WTC11 (cell line): ENCODE results near the gene GPR135. TPM values are rescaled to one million over a fixed set of nuclear protein-coding genes. Genes with fewer than 3 reads are reported as not detected.

Experiments used
- ATAC-seq: fragments of 200-7000 bp; cut with Tn5 transposase; 2 replicates; pipeline ENCODE4 v1.10.0; 2021; ENCODE audit warnings: mild to moderate bottlenecking, moderate library complexity
- CTCF ChIA-PET: fragments of 300-600 bp; sonication (Branson Sonifier 250); formaldehyde crosslinking; loops from one replicate; lab custom pipeline; 2021; ENCODE audit warnings: antibody characterized with exemption; lab: Charles Lee
- POLR2A ChIA-PET: fragments of 350-600 bp; sonication (Branson Sonifier 250); formaldehyde crosslinking; loops from one replicate; lab custom pipeline; 2021; ENCODE audit warnings: antibody characterized with exemption; lab: Charles Lee
- DNase-seq: peaks from one replicate; pipeline ENCODE4 v3.0.0; 2021; ENCODE audit warnings: low spot score
- H3K27ac Mint-ChIP-seq: 2 replicates; pipeline ENCODE4 v1.8.0; 2021; ENCODE audit warnings: mixed read lengths
- H3K27me3 Mint-ChIP-seq: 2 replicates; pipeline ENCODE4 v1.8.0; 2021; ENCODE audit warnings: low read depth, mild to moderate bottlenecking, moderate library complexity, mixed read lengths
- H3K36me3 Mint-ChIP-seq: 2 replicates; pipeline ENCODE4 v1.8.0; 2021; ENCODE audit warnings: mixed read lengths
- H3K4me1 Mint-ChIP-seq: 2 replicates; pipeline ENCODE4 v1.8.0; 2022; ENCODE audit warnings: mixed read lengths
- H3K4me3 Mint-ChIP-seq: 2 replicates; pipeline ENCODE4 v1.8.0; 2021; ENCODE audit warnings: mild to moderate bottlenecking, moderate library complexity, mixed read lengths
- H3K9me3 Mint-ChIP-seq: 2 replicates; pipeline ENCODE4 v1.8.0; 2021; ENCODE audit warnings: mixed read lengths
- CDX4 ChIP-seq: fragments of 250-450 bp; sonication (Bioruptor Pico); IDR thresholded peaks from 2 replicates; pipeline ENCODE4 v1.9.0; 2021; ENCODE audit warnings: moderate library complexity, mild to moderate bottlenecking, inconsistent platforms, borderline replicate concordance
- CREM ChIP-seq: sonication (generic); formaldehyde crosslinking; IDR thresholded peaks from 2 replicates; pipeline ENCODE4 v1.8.1; 2022; ENCODE audit warnings: mild to moderate bottlenecking, missing genetic modification reagents, moderate library complexity
- JAZF1 ChIP-seq: fragments of 250-450 bp; sonication (Bioruptor Pico); IDR thresholded peaks from 2 replicates; pipeline ENCODE4 v1.9.0; 2021; ENCODE audit warnings: moderate library complexity, mild to moderate bottlenecking, inconsistent platforms
- NFATC4 ChIP-seq: fragments of 250-450 bp; sonication (Bioruptor Pico); IDR thresholded peaks from 2 replicates; pipeline ENCODE4 v1.9.0; 2021; ENCODE audit warnings: mild to moderate bottlenecking
- NFE2L1 ChIP-seq: sonication (generic); formaldehyde crosslinking; IDR thresholded peaks from 2 replicates; pipeline ENCODE4 v1.8.1; 2023; ENCODE audit warnings: missing genetic modification reagents
- NR1H2 ChIP-seq: sonication (generic); formaldehyde crosslinking; IDR thresholded peaks from 2 replicates; pipeline ENCODE4 v1.9.0; 2021; ENCODE audit warnings: mild to moderate bottlenecking, moderate library complexity, missing genetic modification reagents
- TEAD4 ChIP-seq: sonication (generic); formaldehyde crosslinking; IDR thresholded peaks from 2 replicates; pipeline ENCODE4 v1.8.0; 2022; ENCODE audit warnings: mild to moderate bottlenecking, missing genetic modification reagents
- ZNF219 ChIP-seq: sonication (generic); formaldehyde crosslinking; IDR thresholded peaks from 2 replicates; pipeline ENCODE4 v1.8.0; 2023; ENCODE audit warnings: missing genetic modification reagents, mild to moderate bottlenecking, borderline replicate concordance
- ZNF281 ChIP-seq: sonication (generic); formaldehyde crosslinking; IDR thresholded peaks from 2 replicates; pipeline ENCODE4 v1.8.0; 2023; ENCODE audit warnings: mild to moderate bottlenecking, missing genetic modification reagents
- ZNF416 ChIP-seq: fragments of 250-450 bp; sonication (Bioruptor Pico); IDR thresholded peaks from 2 replicates; pipeline ENCODE4 v1.9.0; 2021; ENCODE audit warnings: mild to moderate bottlenecking, inconsistent platforms
- ZNF512 ChIP-seq: sonication (generic); formaldehyde crosslinking; IDR thresholded peaks from 2 replicates; pipeline ENCODE4 v1.8.1; 2022; ENCODE audit warnings: missing genetic modification reagents, borderline replicate concordance
- total RNA-seq: library from RNA; stranded (reverse); gene quantifications from 3 replicates; pipeline ENCODE4 v1.2.3, GENCODE V29; 2021
- TF ChIP-seq, protein P1 (sequence below): sonication (generic); formaldehyde crosslinking; IDR thresholded peaks from 2 replicates; pipeline ENCODE4 v1.8.0; 2022; ENCODE audit warnings: mild to moderate bottlenecking, missing genetic modification reagents
- TF ChIP-seq, protein P2 (sequence below): sonication (generic); formaldehyde crosslinking; IDR thresholded peaks from 2 replicates; pipeline ENCODE4 v1.8.0; 2022; ENCODE audit warnings: mild to moderate bottlenecking, missing genetic modification reagents

The GPR135 gene
- total RNA-seq, 1 experiment from 2014 or later = 1.7 TPM

GRCh38 chr14:59415836-59416602 is 49.2 kb downstream of the GPR135 start:
- POLR2A ChIA-PET = no interaction called here
- no peak for ATAC-seq

More at GRCh38 chr14:59415836-59416602, 49.2 kb downstream of the GPR135 start:
- Mint-ChIP-seq H3K4me1 (no peaks in the 10 kb centered on the region), H3K9me3 (peaks cover 15% of the 10 kb centered on the region), H3K27ac (no peak overlapping the region)
- DNase-seq = no peak
- TF ChIP-seq NFE2L1 = no peak
- no peak for TF ChIP-seq ZNF512 (CRISPR knock-in tag)
- no peak for TF ChIP-seq NR1H2 (CRISPR knock-in tag)
- no peak for TF ChIP-seq TEAD4 (CRISPR knock-in tag)
- TF ChIP-seq ZNF219 (CRISPR knock-in tag) = no peak
- TF ChIP-seq ZNF416 (CRISPR knock-in tag) = no peak
- TF ChIP-seq, protein P1, sequence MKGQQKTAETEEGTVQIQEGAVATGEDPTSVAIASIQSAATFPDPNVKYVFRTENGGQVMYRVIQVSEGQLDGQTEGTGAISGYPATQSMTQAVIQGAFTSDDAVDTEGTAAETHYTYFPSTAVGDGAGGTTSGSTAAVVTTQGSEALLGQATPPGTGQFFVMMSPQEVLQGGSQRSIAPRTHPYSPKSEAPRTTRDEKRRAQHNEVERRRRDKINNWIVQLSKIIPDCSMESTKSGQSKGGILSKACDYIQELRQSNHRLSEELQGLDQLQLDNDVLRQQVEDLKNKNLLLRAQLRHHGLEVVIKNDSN = no peak
- no peak for TF ChIP-seq JAZF1 (CRISPR knock-in tag)
- no peak for TF ChIP-seq NFATC4 (CRISPR knock-in tag)
- TF ChIP-seq CDX4 (CRISPR knock-in tag) = no peak
- TF ChIP-seq, protein P2, sequence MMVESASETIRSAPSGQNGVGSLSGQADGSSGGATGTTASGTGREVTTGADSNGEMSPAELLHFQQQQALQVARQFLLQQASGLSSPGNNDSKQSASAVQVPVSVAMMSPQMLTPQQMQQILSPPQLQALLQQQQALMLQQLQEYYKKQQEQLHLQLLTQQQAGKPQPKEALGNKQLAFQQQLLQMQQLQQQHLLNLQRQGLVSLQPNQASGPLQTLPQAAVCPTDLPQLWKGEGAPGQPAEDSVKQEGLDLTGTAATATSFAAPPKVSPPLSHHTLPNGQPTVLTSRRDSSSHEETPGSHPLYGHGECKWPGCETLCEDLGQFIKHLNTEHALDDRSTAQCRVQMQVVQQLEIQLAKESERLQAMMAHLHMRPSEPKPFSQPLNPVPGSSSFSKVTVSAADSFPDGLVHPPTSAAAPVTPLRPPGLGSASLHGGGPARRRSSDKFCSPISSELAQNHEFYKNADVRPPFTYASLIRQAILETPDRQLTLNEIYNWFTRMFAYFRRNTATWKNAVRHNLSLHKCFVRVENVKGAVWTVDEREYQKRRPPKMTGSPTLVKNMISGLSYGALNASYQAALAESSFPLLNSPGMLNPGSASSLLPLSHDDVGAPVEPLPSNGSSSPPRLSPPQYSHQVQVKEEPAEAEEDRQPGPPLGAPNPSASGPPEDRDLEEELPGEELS = no peak
- no peak for TF ChIP-seq ZNF281
- no peak for TF ChIP-seq CREM
- TF ChIP-seq, all 79 proteins: peak for 0
- no peak overlapping the region for H3K4me3 Mint-ChIP-seq
- no peaks in the 10 kb centered on the region for H3K36me3 Mint-ChIP-seq
- CTCF ChIA-PET = no interaction called here
- H3K27me3 Mint-ChIP-seq = peaks cover 2% of the 10 kb centered on the region; the same call in 1 of the 2 replicates

Other genes with a start within 250 kb of the GPR135 start
- gene L3HYPDH, start 19.0 kb upstream of the GPR135 start, total RNA-seq = 14.3 to 17.5 TPM (median 16.6 TPM) in 3 replicates
- 29.1 to 33.2 TPM (median 31.7 TPM) in 3 replicates for gene JKAMP, start 19.1 kb upstream of the GPR135 start, total RNA-seq
- gene CCDC175, start 111.4 kb upstream of the GPR135 start, total RNA-seq = 0.16 to 0.27 TPM in 2 of 3 replicates, not detected in the other